Fibroblast of skin of right quadriceps (primary cell): Measurements from ENCODE around the gene CCND3.

Source experiments
- DNase-seq: peaks from one replicate; pipeline ENCODE4 v3.0.0-alpha.2; 2013

CCND3 gene

GRCh38 chr6:41941280-41942066 is at the start of gene CCND3:
Gene CCND3 (minus strand): TSS chr6:41941808. CDS start chr6:41941649, 159 bp downstream.
- DNase-seq: peak; percentile 90

DNA sequence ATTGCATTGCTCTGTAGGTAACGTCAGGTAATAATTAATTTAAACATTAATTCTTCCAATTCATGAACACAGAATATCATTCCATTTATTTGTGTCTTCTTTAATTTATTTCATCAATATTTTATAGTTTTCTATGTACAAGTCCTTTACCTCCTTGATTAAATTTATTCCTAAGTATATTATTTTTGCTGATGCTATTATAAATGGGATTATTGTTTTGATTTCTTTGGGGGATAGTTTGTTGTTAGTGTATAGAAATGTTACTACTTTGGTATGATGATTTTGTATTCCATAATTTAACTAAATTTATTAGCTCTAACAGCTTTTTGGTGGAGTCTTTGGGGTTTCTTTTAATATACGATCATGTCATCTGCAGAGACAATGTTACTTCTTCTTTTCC is 44.7 kb upstream of the CCND3 start:
- no peak for DNase-seq

DNA sequence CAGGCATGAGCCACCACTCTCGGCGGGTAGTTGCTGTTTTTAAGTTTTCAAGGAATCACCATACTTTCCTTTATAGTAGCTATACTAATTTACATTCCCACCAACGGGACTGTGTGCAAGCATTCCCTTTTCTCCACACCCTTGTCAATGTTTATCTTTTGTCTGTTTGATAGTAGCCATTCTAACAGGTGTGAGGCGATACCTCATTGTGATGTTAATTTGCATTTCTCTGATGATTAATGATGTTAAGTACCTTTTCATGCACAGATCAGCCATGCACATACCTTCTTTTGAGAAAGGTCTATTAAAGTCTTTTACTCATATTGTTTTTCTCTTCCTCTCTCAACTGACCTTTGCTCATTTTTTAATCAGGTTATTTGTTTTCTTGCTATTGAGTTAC is 43.0 kb upstream of the CCND3 start:
- DNase-seq: no peak

- DNase-seq: peak; percentile 11
Measured at GRCh38 chr6:41976794-41977484, 35.3 kb upstream of the CCND3 start.

GRCh38 chr6:41975276-41975675 is 33.7 kb upstream of the CCND3 start:
- DNase-seq: no peak

- no peak for DNase-seq
Measured at GRCh38 chr6:41974281-41974825, 32.7 kb upstream of the CCND3 start.

GRCh38 chr6:41972826-41973225 is 31.2 kb upstream of the CCND3 start:
- no peak for DNase-seq

DNA sequence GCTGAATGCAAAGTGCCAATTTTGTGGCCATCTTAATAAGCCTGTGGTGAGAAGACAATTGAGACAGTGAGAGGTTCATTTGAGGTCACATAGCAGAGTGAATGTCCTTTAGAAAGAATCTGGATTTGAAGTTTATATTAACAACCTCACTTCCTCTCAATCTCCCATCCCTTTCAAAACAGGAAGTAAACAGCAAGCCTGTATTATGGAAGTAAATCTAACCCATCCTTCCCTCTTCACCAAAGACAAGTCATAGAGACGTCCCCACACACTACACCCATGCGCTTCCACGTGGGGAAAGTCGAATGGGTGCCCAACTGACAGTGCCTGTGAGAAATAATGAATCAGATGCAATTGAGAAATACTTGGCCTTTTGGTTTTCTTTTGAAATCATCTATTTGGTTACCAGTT is 28.8 kb upstream of the CCND3 start:
- peak; percentile 3 for DNase-seq

DNA sequence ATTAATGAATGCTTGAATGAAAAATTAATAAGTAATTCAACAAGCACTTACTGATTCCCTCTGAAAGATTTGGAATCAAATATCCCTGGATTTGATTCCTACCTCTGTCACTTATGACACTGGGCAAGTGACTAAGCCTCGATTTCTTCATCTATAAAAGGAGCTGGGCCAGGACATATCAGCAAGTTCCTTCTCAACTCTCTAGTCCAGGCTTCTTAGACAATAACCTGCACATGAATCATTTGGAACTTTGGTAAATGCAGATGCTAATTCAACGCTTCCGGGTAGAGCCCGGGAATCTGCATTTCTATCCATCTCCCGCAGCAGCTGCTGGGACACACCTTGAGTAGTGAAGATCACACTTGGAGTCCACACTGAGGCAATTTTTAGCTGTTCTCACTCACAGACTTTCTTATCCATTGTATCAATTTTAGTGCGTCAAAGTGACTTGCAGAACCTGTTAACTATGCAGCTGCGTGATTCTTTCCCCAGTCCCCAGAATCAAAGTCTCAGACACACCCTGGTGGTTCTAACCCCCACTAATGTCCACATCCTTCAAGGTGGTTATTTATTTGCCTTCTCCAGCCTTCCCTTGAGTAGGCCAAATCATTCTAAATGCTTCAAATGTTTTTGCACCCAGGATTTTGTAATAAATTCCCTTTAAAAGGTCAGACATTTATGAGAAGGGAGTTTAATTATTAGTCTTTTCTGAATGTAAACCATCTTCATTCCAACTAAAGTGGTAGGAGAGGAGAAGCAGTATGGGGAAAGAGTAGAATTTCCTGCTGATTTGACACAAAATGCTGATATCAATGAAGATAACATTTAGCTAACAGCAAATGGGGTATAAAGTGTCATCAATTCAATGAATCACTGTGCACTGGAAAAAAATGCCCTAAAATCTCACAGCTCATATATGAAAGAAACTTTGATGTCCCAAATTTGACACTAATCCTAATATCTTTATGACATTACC is 26.0 kb upstream of the CCND3 start:
- DNase-seq: no peak

- DNase-seq: peak; percentile 35
Measured at GRCh38 chr6:41966961-41967311, 25.3 kb upstream of the CCND3 start.

DNA sequence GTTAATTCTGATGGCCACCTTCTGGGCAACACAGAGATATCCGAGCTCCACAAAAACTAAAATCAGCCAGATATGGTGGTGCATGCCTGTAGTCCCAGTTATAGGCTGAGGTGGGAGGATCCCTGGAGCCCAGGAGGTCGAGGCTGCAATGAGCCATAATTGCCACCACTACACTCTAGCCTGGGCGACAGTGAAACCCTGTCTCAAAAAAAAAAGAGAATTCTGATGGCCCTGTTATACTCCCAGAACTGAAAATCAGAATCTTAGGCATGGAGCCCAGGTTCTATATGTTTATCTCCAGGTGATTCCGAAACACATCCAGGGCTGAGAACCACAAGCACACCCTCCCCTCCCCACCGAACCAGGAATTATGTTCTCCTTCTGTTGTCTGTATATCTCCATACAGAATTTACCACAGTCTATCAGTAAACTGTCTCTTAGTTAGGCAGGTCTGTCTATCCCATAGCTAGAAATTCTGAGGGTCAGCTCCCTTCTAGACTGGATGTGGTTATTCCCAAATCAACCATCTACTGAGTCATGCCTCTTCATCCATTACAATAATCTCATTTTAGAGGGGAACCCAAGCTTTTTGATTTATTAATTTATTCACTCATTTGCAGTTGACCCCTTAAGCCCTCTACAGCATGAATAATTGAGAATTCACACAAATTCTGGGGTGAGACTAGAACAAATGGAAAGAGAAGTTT is 24.8 kb upstream of the CCND3 start:
- DNase-seq: no peak

DNA sequence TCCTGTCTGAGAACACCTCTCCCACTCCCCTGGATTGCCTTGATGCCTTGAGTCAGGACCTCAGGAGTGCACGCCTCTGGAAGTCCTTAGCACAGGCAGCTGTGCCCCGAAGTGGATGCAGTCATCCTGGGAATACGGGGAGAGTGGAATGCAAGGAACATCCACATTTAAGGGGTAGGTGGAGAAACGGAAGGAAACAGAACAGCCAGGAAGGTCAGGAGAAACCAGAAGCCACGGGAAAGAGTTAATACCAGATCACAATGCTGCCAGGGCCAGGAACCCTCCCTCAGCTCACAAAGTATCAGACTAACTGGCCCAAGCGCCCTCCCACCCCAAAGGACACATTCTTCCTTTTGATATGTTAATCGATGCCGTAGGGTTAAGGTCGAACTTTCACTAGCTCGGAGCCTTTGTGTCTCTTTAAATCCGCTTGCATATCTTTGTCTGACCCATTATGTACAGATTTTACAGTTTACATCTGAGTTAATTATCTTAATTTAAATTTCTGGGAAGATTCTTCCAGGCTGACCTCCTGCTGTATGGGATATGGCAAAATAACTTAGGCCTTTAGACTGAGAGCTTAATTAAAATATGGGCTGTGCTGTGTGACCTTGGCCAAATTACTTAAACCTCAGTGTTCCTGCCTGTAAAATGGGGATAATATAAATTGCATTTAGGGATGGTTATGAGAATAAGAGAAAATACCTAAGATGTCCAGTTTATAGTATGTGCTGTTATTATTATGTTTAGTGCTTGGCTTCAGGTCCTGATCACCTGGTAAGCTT is 24.0 kb upstream of the CCND3 start:
- no peak for DNase-seq

DNA sequence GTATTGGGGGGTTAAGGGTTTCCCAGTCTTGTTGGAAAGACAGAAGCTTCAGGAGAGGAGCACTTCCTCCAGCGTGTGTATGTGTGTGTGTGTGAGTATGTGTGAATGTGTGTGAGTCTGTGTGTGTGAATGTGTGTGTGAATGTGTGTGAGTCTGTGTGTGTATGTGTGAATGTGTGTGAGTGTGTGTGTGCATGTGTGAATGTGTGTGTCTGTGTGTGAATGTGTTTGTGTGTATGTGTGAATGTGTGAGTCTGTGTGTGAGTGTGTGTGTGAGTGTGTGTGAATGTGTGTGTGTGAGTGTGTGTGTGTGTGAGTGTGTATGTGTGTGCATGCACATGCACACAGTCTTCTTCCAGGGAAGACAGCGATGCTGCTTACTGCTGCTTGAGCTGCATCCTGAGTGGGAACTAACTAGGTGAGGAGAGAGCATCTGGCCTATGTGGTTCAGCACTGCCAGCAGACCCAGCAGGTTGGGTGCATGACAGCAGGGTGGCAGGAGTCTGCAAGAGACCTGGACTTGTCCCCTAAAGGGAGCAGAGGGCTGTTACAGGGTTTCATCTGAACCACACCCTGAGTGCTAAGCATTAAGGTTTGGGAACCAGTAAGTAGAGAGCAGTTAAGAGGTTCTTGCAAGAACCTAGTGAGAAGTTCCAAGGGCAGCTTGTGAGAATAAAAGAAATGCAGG is 22.7 kb upstream of the CCND3 start:
- no peak for DNase-seq

- no peak for DNase-seq
Measured at GRCh38 chr6:41963371-41963770, 21.8 kb upstream of the CCND3 start.

DNA sequence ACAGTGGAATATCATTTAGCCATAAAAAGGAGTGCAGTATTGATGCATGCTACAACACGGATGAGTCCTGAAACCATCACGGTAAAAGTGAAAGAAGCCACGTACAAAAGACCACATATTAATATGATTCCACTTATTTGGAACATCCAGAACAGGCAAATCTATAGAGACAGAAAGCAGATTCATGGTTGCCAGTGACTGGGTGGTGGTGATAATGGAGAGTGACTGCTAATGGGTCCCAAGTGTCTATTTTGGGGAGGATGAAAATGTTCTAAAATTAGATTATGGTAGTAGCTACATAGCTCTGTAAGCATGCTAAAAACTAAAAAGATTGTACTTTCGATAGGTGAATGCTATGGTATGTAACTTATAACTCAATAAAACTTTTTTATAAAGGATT is 18.4 kb upstream of the CCND3 start:
- no peak for DNase-seq

DNA sequence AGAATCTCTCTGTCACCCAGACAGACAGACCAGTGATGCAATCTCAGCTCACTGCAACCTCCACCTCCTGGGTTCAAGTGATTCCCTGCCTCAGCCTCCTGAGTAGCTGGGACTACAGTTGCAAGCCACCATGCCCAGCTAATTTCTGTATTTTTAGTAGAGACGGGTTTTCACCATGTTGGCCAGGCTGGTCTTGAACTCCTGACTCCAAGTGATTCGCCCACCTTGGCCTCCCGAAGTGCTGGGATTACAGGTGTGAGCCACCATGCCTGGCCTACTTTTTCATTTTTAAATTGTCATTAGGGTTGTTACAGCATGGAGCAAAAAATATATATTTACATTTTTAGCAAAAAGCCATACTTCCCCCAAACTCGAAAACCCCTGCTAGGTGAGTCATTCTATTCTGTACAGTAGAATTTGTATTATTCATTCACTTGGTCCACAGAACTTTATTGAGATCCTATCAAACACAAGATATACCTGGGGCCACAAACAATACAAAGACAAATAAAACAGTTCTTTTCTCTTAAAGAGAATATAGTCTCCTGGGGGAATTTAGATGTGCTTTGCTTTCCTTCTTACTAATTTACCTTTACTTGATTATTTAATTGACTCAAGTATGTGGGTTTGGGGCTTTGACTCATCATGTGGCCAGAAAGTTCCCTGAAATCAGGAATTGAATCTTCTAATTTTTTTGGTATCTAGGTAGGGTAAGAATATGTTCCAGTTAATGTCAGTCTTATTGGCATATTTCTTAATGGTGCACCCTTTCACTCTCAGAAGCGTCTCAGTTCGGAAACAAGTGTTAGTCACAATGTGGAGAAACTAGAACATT is 16.6 kb upstream of the CCND3 start:
- DNase-seq: no peak

- no peak for DNase-seq
Measured at GRCh38 chr6:41957117-41957516, 15.5 kb upstream of the CCND3 start.

DNA sequence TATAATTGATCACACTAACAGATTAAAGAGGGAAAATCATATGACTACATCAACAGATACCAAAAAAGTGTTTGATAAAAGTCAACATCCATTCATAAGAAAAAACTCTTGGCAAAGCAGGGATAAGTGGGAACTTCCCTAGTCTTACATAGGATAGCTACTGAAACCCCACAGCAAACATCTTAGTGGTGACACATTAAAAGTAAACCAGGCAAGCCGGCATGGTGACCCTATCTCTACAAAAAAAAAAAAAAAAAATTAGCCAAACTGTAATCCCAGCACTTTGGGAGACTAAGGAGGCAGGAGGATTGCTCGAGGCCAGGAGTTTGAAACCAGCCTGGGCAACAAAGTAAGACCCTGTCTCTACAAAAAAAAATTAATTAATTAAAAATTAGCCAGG is 13.8 kb upstream of the CCND3 start:
- no peak for DNase-seq

GRCh38 chr6:41954668-41955067 is 13.1 kb upstream of the CCND3 start:
- no peak for DNase-seq
